Right lobe of liver (tissue), 6 donors: ENCODE data around the gene ARHGAP22. TPM values are rescaled to one million over a fixed set of nuclear protein-coding genes. Genes with fewer than 3 reads are reported as not detected.

Experiments
- ATAC-seq, 4 donors: fragments of 200-7000 bp; cut with Tn5 transposase; one replicate each; pipeline ENCODE4 v1.9.1; 2020; ENCODE audit warnings: mild to moderate bottlenecking in 4 of 4, moderate library complexity in 4 of 4
- DNase-seq, 3 donors: peaks; one replicate each; pipeline ENCODE4 v3.0.0-alpha.2; 2020
- H3K27ac ChIP-seq, 3 donors: fragments of 200-600 bp; one replicate each; pipeline ENCODE4 v1.8.0; 2022
- H3K27me3 ChIP-seq, 2 donors: fragments of 200-600 bp; one replicate each; pipeline ENCODE4 v1.8.0; 2022
- H3K36me3 ChIP-seq, 4 donors: fragments of 200-600 bp; sonication (generic) in 1 of 4; one replicate each; pipeline versions ENCODE4 v1.5.1 to v1.8.0; 2017 to 2022; ENCODE audit warnings: control low read depth in 1 of 4
- H3K4me1 ChIP-seq, 4 donors: fragments of 200-600 bp; sonication (generic) in 1 of 4; one replicate each; pipeline versions ENCODE4 v1.5.1 to v1.8.0; 2017 to 2022; ENCODE audit warnings: control low read depth in 1 of 4
- H3K4me3 ChIP-seq, 3 donors: fragments of 200-600 bp; one replicate each; pipeline ENCODE4 v1.8.0; 2022
- H3K9me3 ChIP-seq, 4 donors: fragments of 200-600 bp; sonication (generic) in 1 of 4; one replicate each; pipeline versions ENCODE4 v1.5.1 to v1.8.0; 2017 to 2022; ENCODE audit warnings: control low read depth in 1 of 4
- POLR2A ChIP-seq: fragments of 450-650 bp; IDR thresholded peaks from one replicate; pipeline ENCODE4 v1.6.1; 2017; ENCODE audit warnings: antibody characterized with exemption, mild to moderate bottlenecking
- WGBS: methylation state at CpG from one replicate; pipeline ENCODE4 v1.1.6; 2018; ENCODE audit warnings: low coverage, low lambda C conversion rate; ENCODE audit not compliant: insufficient coverage; ENCODE audit errors: missing lambda C conversion rate; 5-methylcytosine and 5-hydroxymethylcytosine counted together
- intact Hi-C, 2 donors: fragments of 100-400 bp; cut with DNase I; formaldehyde crosslinking; loops; one replicate each; pipeline versions ENCODE4 v1.11.2 to v1.14.1; 2022
- total RNA-seq, 6 experiments: library from RNA; depleted of rRNA in 2 of 6; stranded (reverse); fragments of >200 nt in 2 of 6; fragmentation: NEBNext Ultra II Directional in 3 of 6; extraction: Animal tissue kit (Norgen Biotek cat#: 25700) in 3 of 6; gene quantifications; one replicate each; pipeline versions ENCODE4 v1.1.0 to v1.2.4, GENCODE V29; 2016 to 2023
- TF ChIP-seq, protein P1 (sequence below), 4 donors: fragments of 200-600 bp in 3 of 4; fragments of 450-650 bp in 1 of 4; IDR thresholded peaks; one replicate each; pipeline versions ENCODE4 v1.5.1 to v1.8.0; 2016 to 2022; ENCODE audit warnings: antibody characterized with exemption in 4 of 4, mild to moderate bottlenecking in 2 of 4
- donor health status: DM: no; HTN: yes; CAD: no.
- donor health status: DM: no; HTN: no; CAD: no.
- donor health status: DM: no; HTN: no; CAD: no.
- donor health status: DM: no; HTN: yes; CAD: no.
- donor health status: DM: no; HTN: yes; CAD: no.

ARHGAP22 gene
- total RNA-seq, 6 experiments from 2014 or later: 0.22 to 3.6 (median 0.64) TPM

GRCh38 chr10:48507933-48508790 is 96.7 kb downstream of the ARHGAP22 start:
- peak in 2 of 3 donors; percentile 45 for DNase-seq
- Histone ChIP-seq H3K27ac (no peak overlapping the region), H3K9me3 (no peaks in the 10 kb centered on the region), H3K4me3 (no peak overlapping the region), H3K4me1 (no peaks in the 10 kb centered on the region), H3K36me3 (no peaks in the 10 kb centered on the region), H3K27me3 (no peaks in the 10 kb centered on the region)
- ATAC-seq: peak in 3 of 4 donors; percentile 19 to 22 (median 20)
- WGBS: 83% methylated on average over 2 of the region's 7 CpGs
- TF ChIP-seq POLR2A: no peak
- TF ChIP-seq, protein P1, sequence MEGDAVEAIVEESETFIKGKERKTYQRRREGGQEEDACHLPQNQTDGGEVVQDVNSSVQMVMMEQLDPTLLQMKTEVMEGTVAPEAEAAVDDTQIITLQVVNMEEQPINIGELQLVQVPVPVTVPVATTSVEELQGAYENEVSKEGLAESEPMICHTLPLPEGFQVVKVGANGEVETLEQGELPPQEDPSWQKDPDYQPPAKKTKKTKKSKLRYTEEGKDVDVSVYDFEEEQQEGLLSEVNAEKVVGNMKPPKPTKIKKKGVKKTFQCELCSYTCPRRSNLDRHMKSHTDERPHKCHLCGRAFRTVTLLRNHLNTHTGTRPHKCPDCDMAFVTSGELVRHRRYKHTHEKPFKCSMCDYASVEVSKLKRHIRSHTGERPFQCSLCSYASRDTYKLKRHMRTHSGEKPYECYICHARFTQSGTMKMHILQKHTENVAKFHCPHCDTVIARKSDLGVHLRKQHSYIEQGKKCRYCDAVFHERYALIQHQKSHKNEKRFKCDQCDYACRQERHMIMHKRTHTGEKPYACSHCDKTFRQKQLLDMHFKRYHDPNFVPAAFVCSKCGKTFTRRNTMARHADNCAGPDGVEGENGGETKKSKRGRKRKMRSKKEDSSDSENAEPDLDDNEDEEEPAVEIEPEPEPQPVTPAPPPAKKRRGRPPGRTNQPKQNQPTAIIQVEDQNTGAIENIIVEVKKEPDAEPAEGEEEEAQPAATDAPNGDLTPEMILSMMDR (IDR thresholded peaks at IDR 0.05): no peak
- intact Hi-C loops: no loop called here

DNA sequence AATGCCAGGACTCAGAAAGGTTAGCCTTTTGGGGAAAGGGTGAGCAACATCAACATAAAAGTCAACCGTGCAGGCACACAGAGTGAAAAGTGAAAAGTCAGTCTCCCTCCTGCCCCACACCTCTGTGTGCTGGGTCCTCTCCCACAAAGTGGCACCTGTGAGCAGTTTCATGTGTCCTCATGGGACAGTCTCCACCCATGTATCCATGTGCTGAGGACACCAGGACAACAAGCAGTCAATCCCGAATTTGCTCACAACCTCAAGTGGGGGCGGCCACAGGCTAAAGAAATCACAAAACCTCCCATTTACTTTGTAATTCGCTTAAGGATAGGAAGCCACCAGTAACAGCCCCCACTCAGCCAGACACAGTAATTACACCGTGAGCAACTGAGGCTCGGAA is 97.4 kb downstream of the ARHGAP22 start:
- intact Hi-C loops: no loop called here
- Histone ChIP-seq H3K4me3 (no peak overlapping the region), H3K27ac (no peak overlapping the region), H3K36me3 (no peaks in the 10 kb centered on the region), H3K27me3 (no peaks in the 10 kb centered on the region), H3K4me1 (no peaks in the 10 kb centered on the region), H3K9me3 (no peaks in the 10 kb centered on the region)
- no peak for TF ChIP-seq POLR2A
- TF ChIP-seq, protein P1 (IDR thresholded peaks at IDR 0.05): no peak
- ATAC-seq (no peak), DNase-seq (peak in 1 of 3 donors; percentile 11)
- 75% methylated on average over 2 of the region's 6 CpGs for WGBS

DNA sequence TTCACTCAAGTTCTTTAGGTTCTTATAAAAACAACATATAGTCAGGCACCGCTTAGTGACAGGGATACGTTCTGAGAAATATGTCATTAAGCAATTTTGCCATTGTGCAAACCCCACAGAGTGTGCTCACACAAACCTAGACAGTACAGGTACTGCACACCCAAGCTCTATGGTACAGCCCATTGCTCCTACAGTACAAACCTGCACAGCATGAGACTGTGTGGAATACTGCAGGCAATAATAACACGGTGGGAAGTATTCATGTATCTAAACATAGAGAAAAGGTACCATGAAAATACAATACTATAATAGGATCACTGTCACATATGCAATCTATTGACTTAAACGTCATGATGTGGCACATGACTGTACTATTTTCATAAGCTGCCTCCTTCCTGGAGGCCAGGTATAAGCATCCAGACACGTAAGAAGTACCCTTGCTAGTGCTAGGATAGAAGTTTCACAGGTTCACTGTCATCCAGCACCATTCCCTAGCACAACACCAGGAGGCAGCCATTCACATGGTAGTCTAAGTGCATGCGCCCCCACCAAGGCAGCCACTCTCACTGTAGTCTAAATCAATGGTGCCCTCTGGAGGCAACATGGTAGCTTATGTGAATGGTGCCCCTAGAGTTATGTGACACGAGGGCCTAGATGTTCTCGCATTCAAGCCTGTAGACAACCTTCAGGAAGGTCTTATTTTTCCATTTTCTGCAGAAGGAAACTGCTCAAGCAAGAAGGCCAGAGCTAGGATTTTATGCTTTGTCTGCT is 98.5 kb downstream of the ARHGAP22 start:
- Histone ChIP-seq H3K27me3 (no peaks in the 10 kb centered on the region), H3K4me3 (no peak overlapping the region), H3K4me1 (no peaks in the 10 kb centered on the region), H3K36me3 (no peaks in the 10 kb centered on the region), H3K27ac (no peak overlapping the region), H3K9me3 (no peaks in the 10 kb centered on the region)
- DNase-seq (peak in 1 of 3 donors; percentile 47), ATAC-seq (peak; percentile 69 to 79 (median 72))
- intact Hi-C loops: no loop called here
- 59% methylated on average over 8 of the region's 8 CpGs for WGBS
- TF ChIP-seq, protein P1 (IDR thresholded peaks at IDR 0.05): peak; percentile 29 to 47 (median 42)
- TF ChIP-seq POLR2A: no peak

- no peak overlapping the region for H3K4me3 ChIP-seq
- 67% methylated on average over 10 of the region's 15 CpGs for WGBS
- H3K27me3 ChIP-seq: no peaks in the 10 kb centered on the region
- H3K4me1 ChIP-seq: no peaks in the 10 kb centered on the region
- no peaks in the 10 kb centered on the region for H3K9me3 ChIP-seq
- intact Hi-C loops: no loop called here
- H3K36me3 ChIP-seq: no peaks in the 10 kb centered on the region
- H3K27ac ChIP-seq: no peak overlapping the region
- ATAC-seq: no peak
- TF ChIP-seq, protein P1 (IDR thresholded peaks at IDR 0.05): peak in 1 of 4 donors; percentile 33
- TF ChIP-seq POLR2A: no peak
- DNase-seq: peak in 1 of 3 donors; percentile 35
Observed at GRCh38 chr10:48505394-48506112, 99.3 kb downstream of the ARHGAP22 start.
